H1 (cell line): ENCODE data around the gene GPR180.

Experiments used
- CTCF ChIP-seq, 3 experiments: IDR thresholded peaks; 1 replicate in 2 of 3; 2 replicates in 1 of 3; pipeline versions ENCODE4 v1.5.1 to v1.6.1; 2011; ENCODE audit warnings: low read length in 3 of 3, mild to moderate bottlenecking in 3 of 3, inconsistent platforms in 2 of 3, low read depth in 1 of 3, moderate library complexity in 1 of 3; ENCODE audit not compliant: insufficient read depth in 1 of 3; ENCODE audit errors: control extremely low read depth in 1 of 3
- EZH2 ChIP-seq: fragments of 200-600 bp; sonication (generic); IDR thresholded peaks from 2 replicates; pipeline ENCODE4 v1.7.1; 2012; ENCODE audit warnings: low read depth, mild to moderate bottlenecking, moderate library complexity, low read length, inconsistent platforms; ENCODE audit not compliant: severe bottlenecking
- GTF2F1 ChIP-seq: IDR thresholded peaks from 2 replicates; pipeline ENCODE4 v1.6.1; 2012; ENCODE audit warnings: low read depth, low read length, improper control_type of control experiment, borderline replicate concordance
- RAD21 ChIP-seq, 2 experiments: IDR thresholded peaks in 1 of 2; conservative IDR thresholded peaks in 1 of 2; 2 replicates each; pipeline ENCODE4 v1.6.1; 2011; ENCODE audit warnings: low read depth in 2 of 2, low read length in 2 of 2, improper control_type of control experiment in 1 of 2, inconsistent platforms in 1 of 2, mild to moderate bottlenecking in 1 of 2, moderate library complexity in 1 of 2
- SUZ12 ChIP-seq: fragments of 200-600 bp; sonication (generic); IDR thresholded peaks from 2 replicates; pipeline ENCODE4 v1.6.1; 2012; ENCODE audit warnings: mild to moderate bottlenecking, inconsistent platforms, low read length, moderate library complexity, mixed read lengths
- ZNF274 ChIP-seq: IDR thresholded peaks from 2 replicates; pipeline ENCODE4 v1.7.0; 2012; ENCODE audit warnings: low read length, borderline replicate concordance; ENCODE audit errors: extremely low read depth

GRCh38 chr13:94666065-94666464 lies 64.4 kb downstream of the GPR180 start:
- no peak for TF ChIP-seq RAD21 (IDR thresholded peaks at IDR 0.05 in 1 of 2, conservative IDR thresholded peaks at IDR 0.05 in 1 of 2; ENCODE audit: low read depth in 2 of 2, low read length in 2 of 2)
- TF ChIP-seq SUZ12: no peak
- TF ChIP-seq CTCF (IDR thresholded peaks at IDR 0.05; ENCODE audit: control extremely low read depth in 1 of 3, insufficient read depth in 1 of 3, low read depth in 1 of 3, low read length in 3 of 3): no peak
- TF ChIP-seq GTF2F1: no peak
- no peak for TF ChIP-seq ZNF274
- TF ChIP-seq EZH2: no peak
